ENCODE measurements around the gene L3MBTL3.

L3MBTL3 gene

DNA sequence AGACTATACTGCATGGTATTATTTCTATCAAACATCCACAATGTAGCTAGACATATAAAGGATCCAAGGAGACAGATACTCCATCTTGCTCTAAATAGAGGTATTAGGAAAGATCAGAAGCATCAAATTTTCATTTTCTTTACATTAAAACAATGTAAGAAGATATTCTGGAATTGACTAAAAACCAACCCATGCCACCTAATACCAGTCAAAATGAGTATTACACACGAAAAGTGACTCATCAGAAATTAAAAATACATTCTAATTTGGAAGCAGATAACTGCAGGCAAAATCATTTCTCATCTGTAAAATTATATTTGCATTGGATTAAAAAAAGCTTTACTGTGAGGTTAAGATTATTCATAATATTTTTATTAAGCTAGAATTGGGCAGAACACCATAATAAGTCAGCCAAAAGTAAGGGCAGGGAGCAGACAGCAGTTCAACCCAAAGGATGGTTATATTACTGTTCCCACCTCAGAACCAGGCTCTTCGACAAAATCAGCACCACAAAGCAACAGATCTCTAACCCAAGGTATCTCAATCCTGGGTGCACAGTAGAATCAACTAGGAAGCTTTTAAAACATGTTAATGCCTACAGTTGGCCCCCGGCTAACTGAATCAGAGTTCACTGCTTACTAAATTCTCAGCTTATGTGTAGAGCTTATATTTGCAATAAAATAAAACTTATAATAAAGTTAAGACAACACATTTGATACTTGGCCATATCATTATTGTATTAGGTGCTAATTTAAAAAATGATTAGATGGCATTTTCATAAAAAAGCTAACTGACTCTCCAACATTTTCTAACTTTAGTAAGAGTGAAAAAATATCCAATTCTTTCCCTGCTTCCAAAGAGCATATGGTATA is 169.2 kb downstream of the L3MBTL3 start:
- DNase-seq = no peak

- DNase-seq = no peak
These were observed 170.0 kb downstream of the L3MBTL3 start for GRCh38 chr6:130188207-130188899.

DNA sequence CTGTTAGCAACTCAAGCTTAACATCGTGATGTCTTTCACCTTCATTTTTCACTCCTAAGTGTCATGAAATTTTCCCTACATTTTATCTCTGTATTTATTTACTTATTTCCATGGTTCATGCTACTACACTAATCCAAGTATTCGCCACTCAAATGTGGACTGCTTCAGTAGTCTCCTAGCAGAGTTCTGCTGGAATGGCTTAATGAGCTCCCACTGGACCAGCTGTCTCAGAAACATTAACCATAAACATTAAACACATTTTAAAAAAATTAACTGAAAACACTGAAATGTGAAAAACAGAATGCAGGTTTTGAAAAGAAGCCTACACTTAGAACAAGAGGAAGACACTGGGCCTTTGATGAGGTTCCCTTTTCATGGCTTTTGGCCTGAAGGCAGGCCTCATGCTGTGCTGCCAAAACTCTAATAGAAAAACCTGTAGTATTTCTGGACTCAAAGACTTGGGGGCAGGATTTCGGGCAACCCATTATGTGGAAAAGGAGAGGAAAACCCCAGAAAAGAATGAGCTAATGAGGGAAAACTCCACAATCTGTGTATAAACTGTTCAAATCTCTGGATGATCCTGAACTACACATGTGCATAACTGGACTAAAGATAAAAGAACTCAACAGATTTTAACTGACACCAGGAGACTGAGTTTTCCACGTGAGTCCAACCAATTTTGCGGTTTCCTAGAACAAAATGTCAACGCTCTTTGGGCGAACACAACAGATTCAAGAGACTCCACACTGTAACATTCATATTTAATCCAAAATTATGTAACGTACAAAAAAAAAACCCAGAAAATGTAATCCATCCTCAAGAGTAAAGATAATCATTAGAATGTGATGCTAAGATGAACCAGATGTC is 171.4 kb downstream of the L3MBTL3 start:
- no peak for DNase-seq
